H1 (cell line): ENCODE data around the gene LCNL1.

Experiments used
- CTCF ChIP-seq, 3 experiments: IDR thresholded peaks; 1 replicate in 2 of 3; 2 replicates in 1 of 3; pipeline versions ENCODE4 v1.5.1 to v1.6.1; 2011; ENCODE audit warnings: low read length in 3 of 3, mild to moderate bottlenecking in 3 of 3, inconsistent platforms in 2 of 3, low read depth in 1 of 3, moderate library complexity in 1 of 3; ENCODE audit not compliant: insufficient read depth in 1 of 3; ENCODE audit errors: control extremely low read depth in 1 of 3
- EZH2 ChIP-seq: fragments of 200-600 bp; sonication (generic); IDR thresholded peaks from 2 replicates; pipeline ENCODE4 v1.7.1; 2012; ENCODE audit warnings: low read depth, mild to moderate bottlenecking, moderate library complexity, low read length, inconsistent platforms; ENCODE audit not compliant: severe bottlenecking
- POLR2A ChIP-seq, 2 experiments: IDR thresholded peaks; 1 replicate in 1 of 2; 2 replicates in 1 of 2; pipeline ENCODE4 v1.6.1; 2011; ENCODE audit warnings: low read depth in 2 of 2, low read length in 2 of 2, mild to moderate bottlenecking in 2 of 2; ENCODE audit errors: control extremely low read depth in 1 of 2
- POLR2AphosphoS5 ChIP-seq: IDR thresholded peaks from 2 replicates; pipeline ENCODE4 v1.6.1; 2011; ENCODE audit warnings: low read depth, low read length
- RAD21 ChIP-seq, 2 experiments: IDR thresholded peaks in 1 of 2; conservative IDR thresholded peaks in 1 of 2; 2 replicates each; pipeline ENCODE4 v1.6.1; 2011; ENCODE audit warnings: low read depth in 2 of 2, low read length in 2 of 2, improper control_type of control experiment in 1 of 2, inconsistent platforms in 1 of 2, mild to moderate bottlenecking in 1 of 2, moderate library complexity in 1 of 2
- TAF1 ChIP-seq: IDR thresholded peaks from 2 replicates; pipeline ENCODE4 v1.6.1; 2011; ENCODE audit warnings: mild to moderate bottlenecking, low read depth, low read length
- TF ChIP-seq, protein P1 (sequence below): IDR thresholded peaks from 2 replicates; pipeline ENCODE4 v1.6.1; 2012; ENCODE audit warnings: low read length, inconsistent platforms

GRCh38 chr9:136980669-136981478 lies 1.9 kb upstream of the LCNL1 start:
- TF ChIP-seq RAD21 (IDR thresholded peaks at IDR 0.05 in 1 of 2, conservative IDR thresholded peaks at IDR 0.05 in 1 of 2; ENCODE audit: low read depth in 2 of 2, low read length in 2 of 2): no peak
- TF ChIP-seq CTCF (IDR thresholded peaks at IDR 0.05; ENCODE audit: control extremely low read depth in 1 of 3, insufficient read depth in 1 of 3, low read depth in 1 of 3, low read length in 3 of 3): no peak
- TF ChIP-seq, protein P1, sequence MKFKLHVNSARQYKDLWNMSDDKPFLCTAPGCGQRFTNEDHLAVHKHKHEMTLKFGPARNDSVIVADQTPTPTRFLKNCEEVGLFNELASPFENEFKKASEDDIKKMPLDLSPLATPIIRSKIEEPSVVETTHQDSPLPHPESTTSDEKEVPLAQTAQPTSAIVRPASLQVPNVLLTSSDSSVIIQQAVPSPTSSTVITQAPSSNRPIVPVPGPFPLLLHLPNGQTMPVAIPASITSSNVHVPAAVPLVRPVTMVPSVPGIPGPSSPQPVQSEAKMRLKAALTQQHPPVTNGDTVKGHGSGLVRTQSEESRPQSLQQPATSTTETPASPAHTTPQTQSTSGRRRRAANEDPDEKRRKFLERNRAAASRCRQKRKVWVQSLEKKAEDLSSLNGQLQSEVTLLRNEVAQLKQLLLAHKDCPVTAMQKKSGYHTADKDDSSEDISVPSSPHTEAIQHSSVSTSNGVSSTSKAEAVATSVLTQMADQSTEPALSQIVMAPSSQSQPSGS: no peak
- TF ChIP-seq TAF1: no peak
- TF ChIP-seq POLR2AphosphoS5: no peak
- TF ChIP-seq POLR2A (IDR thresholded peaks at IDR 0.05; ENCODE audit: control extremely low read depth in 1 of 2, low read depth in 2 of 2, low read length in 2 of 2): no peak
- TF ChIP-seq EZH2: no peak
